A673 (cell line): ENCODE measurements around the gene LRRC4B. TPM values are rescaled to one million over a fixed set of nuclear protein-coding genes. Genes with fewer than 3 reads are reported as not detected.

Source experiments
- BruUV-seq: library from RNA; stranded (reverse); fragments of 400-500 nt; replicated peaks from 2 replicates; lab custom pipeline; 2021; lab: Mats Ljungman, UMichigan
- CTCF ChIA-PET: fragments of 300-600 bp; sonication (Branson Sonifier 250); formaldehyde crosslinking; loops from one replicate; lab custom pipeline; 2022; ENCODE audit warnings: antibody characterized with exemption; lab: Charles Lee
- POLR2A ChIA-PET: fragments of 300-600 bp; sonication (Branson Sonifier 250); formaldehyde crosslinking; loops from one replicate; lab custom pipeline; 2022; ENCODE audit warnings: antibody characterized with exemption; ENCODE audit not compliant: low non-redundant PET; lab: Charles Lee
- DNase-seq: peaks from one replicate; pipeline ENCODE4 v3.0.0-alpha.2; 2015; ENCODE audit warnings: low spot score
- H3K27ac ChIP-seq: fragments of 200-600 bp; sonication (generic); 2 replicates; pipeline ENCODE4 v1.5.1; 2016; ENCODE audit warnings: mixed run types, low read depth, mild to moderate bottlenecking, mixed read lengths, antibody characterized with exemption, low read length; ENCODE audit not compliant: poor library complexity, severe bottlenecking
- H3K27me3 ChIP-seq: fragments of 200-600 bp; sonication (generic); replicated peaks from 2 replicates; pipeline ENCODE4 v1.6.1; 2017; ENCODE audit warnings: mixed run types, low read depth, mild to moderate bottlenecking, mixed read lengths, antibody characterized with exemption, low read length; ENCODE audit not compliant: insufficient read depth, poor library complexity
- H3K36me3 ChIP-seq: fragments of 200-600 bp; sonication (generic); 2 replicates; pipeline ENCODE4 v1.6.1; 2016; ENCODE audit warnings: mixed run types, mild to moderate bottlenecking, mixed read lengths, antibody characterized with exemption, low read length; ENCODE audit not compliant: insufficient read depth, poor library complexity, severe bottlenecking
- H3K4me1 ChIP-seq: fragments of 200-600 bp; sonication (generic); 2 replicates; pipeline ENCODE4 v1.6.1; 2017; ENCODE audit warnings: mixed run types, mild to moderate bottlenecking, mixed read lengths, antibody characterized with exemption, low read length; ENCODE audit not compliant: insufficient read depth, poor library complexity, severe bottlenecking
- H3K4me3 ChIP-seq: fragments of 200-600 bp; sonication (generic); 2 replicates; pipeline ENCODE4 v1.5.1; 2016; ENCODE audit warnings: low read depth, mixed run types, mild to moderate bottlenecking, mixed read lengths, low read length; ENCODE audit not compliant: poor library complexity, severe bottlenecking
- H3K9me3 ChIP-seq: fragments of 200-600 bp; sonication (generic); 2 replicates; pipeline ENCODE4 v1.6.1; 2016; ENCODE audit warnings: mixed run types, low read depth, mild to moderate bottlenecking, mixed read lengths, antibody characterized with exemption, low read length; ENCODE audit not compliant: poor library complexity, severe bottlenecking
- CTCF ChIP-seq: fragments of 300-800, 200-600 bp; sonication (generic); conservative IDR thresholded peaks from 2 replicates; pipeline ENCODE4 v1.5.1; 2017; ENCODE audit warnings: low read depth, mild to moderate bottlenecking, antibody characterized with exemption, low read length, moderate library complexity, mixed read lengths
- EZH2 ChIP-seq: fragments of 200-600 bp; sonication (generic); IDR thresholded peaks from 2 replicates; pipeline ENCODE4 v1.6.1; 2017; ENCODE audit warnings: borderline replicate concordance, low read depth, mild to moderate bottlenecking, mixed read lengths, antibody characterized with exemption, low read length; ENCODE audit not compliant: poor library complexity, severe bottlenecking
- intact Hi-C: fragments of 100-400 bp; cut with micrococcal nuclease; formaldehyde crosslinking; loops from one replicate; pipeline ENCODE4 v1.10.0; 2022; ENCODE audit not compliant: unreplicated experiment
- total RNA-seq: library from RNA; stranded (reverse); gene quantifications from 2 replicates; pipeline ENCODE4 v1.2.3, GENCODE V29; 2021

LRRC4B gene
- total RNA-seq, 1 experiment from 2014 or later = 23.1 TPM

GRCh38 chr19:50535672-50536187 is 32.5 kb downstream of the LRRC4B start:
- POLR2A ChIA-PET = no interaction called here
- Histone ChIP-seq H3K27me3 (no peaks in the 10 kb centered on the region), H3K9me3 (peaks cover 14% of the 10 kb centered on the region), H3K36me3 (no peaks in the 10 kb centered on the region), H3K27ac (no peak overlapping the region), H3K4me1 (no peaks in the 10 kb centered on the region), H3K4me3 (no peak overlapping the region)
- TF ChIP-seq EZH2 = no peak
- no peak for TF ChIP-seq CTCF
- no peak for DNase-seq
- CTCF ChIA-PET = no interaction called here
- intact Hi-C loops = loop anchor here (5.0 kb wide), 1 partner anchor 387 kb away; no protein-coding TSS in a partner anchor
- no TSS peak for BruUV-seq

GRCh38 chr19:50534478-50534877 is 33.8 kb downstream of the LRRC4B start:
- Histone ChIP-seq H3K9me3 (peaks cover 14% of the 10 kb centered on the region), H3K4me1 (no peaks in the 10 kb centered on the region), H3K27me3 (no peaks in the 10 kb centered on the region), H3K27ac (no peak overlapping the region), H3K4me3 (no peak overlapping the region), H3K36me3 (no peaks in the 10 kb centered on the region)
- intact Hi-C loops = no loop called here
- no peak for DNase-seq
- no TSS peak for BruUV-seq
- TF ChIP-seq CTCF (no peak), EZH2 (no peak)
- ChIA-PET POLR2A (no interaction called here), CTCF (no interaction called here)

GRCh38 chr19:50532952-50533351 is 35.3 kb downstream of the LRRC4B start:
- Histone ChIP-seq H3K27me3 (no peaks in the 10 kb centered on the region), H3K36me3 (no peaks in the 10 kb centered on the region), H3K4me3 (no peak overlapping the region), H3K9me3 (peaks cover 14% of the 10 kb centered on the region), H3K4me1 (no peaks in the 10 kb centered on the region), H3K27ac (no peak overlapping the region)
- ChIA-PET CTCF (no interaction called here), POLR2A (interaction anchor here (0.7 kb wide), 1 partner anchor 11 kb away, joined by 4 read pairs; no protein-coding TSS in a partner anchor)
- DNase-seq = no peak
- intact Hi-C loops = no loop called here
- TF ChIP-seq CTCF (no peak), EZH2 (no peak)
- no TSS peak for BruUV-seq
